Epithelial cell of prostate (primary cell): ENCODE results near the gene RSRP1.
A peak's percentile ranks its signal among the peaks of the same experiment; 100 is the strongest.
"Not testable (repeated sequence)": the region's sequence is repeated elsewhere in the genome, so short reads cannot be mapped to it uniquely, and the experiment has no call there.

Source experiments
- DNase-seq: peaks from one replicate; pipeline ENCODE4 v3.0.0-alpha.2; 2011; ENCODE audit warnings: low read depth, low spot score
- H3K27ac ChIP-seq: fragments of 450-650 bp; 2 replicates; pipeline ENCODE4 v1.5.1; 2017; ENCODE audit warnings: mild to moderate bottlenecking

The RSRP1 gene

DNA sequence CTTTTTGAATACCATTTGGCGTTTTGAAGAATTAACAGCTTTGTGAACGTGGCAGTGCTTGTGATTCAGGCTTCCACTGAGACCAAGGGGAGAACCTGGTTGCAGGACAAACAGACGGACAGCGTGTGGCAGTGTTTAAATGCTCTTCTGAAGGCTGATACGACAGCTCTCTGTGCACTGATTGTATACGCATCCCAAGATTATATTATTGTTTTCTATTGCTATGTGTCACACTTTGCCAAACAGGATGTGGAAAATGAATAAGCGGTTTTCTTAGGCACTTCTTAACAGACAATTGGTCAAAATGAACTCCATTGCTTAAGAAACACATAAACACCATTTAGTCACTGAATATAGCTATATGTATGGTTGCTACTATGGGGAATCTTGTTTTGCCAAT is 12.6 kb upstream of the RSRP1 start:
- H3K27ac ChIP-seq, result peak overlapping the region; percentile 44
- DNase-seq, result not testable (repeated sequence)

GRCh38 chr1:25257196-25257595 is 9.9 kb upstream of the RSRP1 start:
- no peak for DNase-seq
- peak overlapping the region; percentile 31 for H3K27ac ChIP-seq

DNA sequence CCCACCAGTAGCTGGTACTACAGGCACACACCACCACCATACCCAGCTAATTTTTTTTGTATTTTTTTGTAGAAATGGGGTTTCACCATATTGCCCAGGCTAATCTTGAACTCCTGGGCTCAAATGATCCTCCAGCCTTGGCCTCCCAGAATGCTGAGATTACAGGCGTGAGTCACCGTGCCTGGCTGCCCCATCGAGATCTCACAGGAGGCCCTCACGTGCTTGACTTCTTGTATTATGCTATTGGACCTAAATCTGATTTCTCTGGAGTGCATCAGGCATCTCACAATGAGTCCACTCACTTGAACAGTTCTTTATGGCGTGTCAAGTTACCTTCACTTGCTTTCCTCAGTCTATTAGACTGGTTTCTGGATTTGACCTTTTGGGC is 9.3 kb upstream of the RSRP1 start:
- H3K27ac ChIP-seq, result peak overlapping the region; percentile 31
- DNase-seq, result no peak

DNA sequence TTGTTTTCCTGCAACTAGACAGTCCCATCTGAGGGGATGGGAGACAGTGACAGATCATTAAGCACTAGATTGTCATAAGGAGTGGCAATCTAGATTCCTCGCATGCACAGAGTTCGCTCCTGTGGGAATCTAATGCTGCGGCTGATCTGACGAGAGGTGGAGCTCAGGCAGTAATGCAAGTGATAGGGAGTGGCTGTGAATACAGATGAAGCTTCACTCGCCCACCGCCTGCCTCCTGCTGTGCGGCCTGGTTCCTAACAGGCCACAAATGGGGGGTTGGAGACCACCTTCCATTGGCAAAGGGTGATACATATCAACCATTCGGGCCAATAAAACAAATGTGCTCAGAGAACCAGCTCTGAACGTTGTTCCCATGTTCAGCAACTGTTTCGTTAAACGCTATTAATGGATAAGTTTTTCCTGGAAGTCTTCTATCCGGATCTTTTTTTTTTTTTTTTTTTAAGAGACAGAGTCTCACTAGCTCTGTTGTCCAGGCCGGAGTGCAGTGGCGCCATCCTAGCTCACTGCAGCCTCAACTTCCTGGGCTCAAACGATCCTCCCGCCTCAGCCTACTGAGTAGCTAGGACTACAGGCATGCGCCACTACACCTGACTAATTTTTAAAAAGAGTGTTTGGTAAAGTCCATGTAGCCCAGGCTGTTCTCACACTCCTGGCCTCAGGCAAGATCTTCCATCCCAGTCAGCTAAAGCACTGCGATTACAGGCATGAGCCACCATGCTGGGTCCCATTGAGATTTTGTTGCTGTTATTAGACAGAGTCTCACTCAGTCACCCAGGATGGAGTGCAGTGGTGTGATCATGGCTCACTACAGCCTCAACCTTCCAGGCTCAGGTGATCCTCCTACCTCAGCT is 8.7 kb upstream of the RSRP1 start:
- DNase-seq, result no peak
- H3K27ac ChIP-seq, result no peak overlapping the region

GRCh38 chr1:25253911-25254310 is 6.7 kb upstream of the RSRP1 start:
- DNase-seq, result peak; percentile 51
- H3K27ac ChIP-seq, result peak overlapping the region; percentile 11

DNA sequence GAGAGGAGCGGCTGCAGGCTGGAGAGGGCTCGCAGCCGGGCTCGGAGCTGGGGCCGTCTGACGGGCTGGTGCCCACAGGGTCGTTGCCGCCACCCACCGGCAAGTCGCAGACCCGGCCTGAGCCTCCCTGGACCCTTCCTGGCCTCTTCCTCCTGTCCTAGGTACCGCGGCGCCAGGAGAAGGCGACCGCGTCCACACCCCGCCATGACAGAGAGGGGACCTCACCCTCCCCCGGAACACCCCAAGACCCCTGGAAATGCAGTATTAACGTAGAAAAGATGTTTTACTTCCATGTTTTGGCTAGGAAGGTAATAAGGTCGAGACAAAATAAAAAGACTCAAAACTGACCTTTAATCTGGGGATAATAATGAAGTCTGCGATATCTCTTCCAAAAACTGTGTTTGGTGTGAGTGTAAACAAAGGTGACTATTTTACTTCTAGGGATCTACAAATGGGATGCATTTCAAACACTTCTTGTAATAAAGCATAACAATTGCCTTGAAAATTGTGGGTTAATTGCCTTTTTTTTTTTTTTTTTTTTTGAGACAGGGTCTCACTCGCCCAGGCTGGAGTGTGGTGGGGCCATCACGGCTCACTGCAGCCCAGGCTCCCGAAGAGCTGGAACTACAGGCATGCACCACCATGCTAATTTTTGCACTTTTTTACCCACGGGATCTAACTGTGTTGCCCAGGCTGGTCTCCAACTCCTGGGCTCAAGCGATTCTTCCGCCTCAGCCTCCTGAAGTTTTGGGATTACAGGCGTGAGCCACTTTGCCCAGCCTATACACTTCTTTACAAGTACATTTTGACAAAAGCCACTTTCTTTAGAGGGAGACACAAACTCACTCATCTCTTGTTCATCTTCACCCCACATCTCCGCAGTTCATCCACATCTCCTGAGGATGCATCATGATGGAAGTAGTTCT is 838 bp upstream of the RSRP1 start:
- DNase-seq, result no peak
- H3K27ac ChIP-seq, result peak overlapping the region; percentile 97

- no peak for DNase-seq
These were observed 642 bp downstream of the RSRP1 start for GRCh38 chr1:25246600-25247023.

DNA sequence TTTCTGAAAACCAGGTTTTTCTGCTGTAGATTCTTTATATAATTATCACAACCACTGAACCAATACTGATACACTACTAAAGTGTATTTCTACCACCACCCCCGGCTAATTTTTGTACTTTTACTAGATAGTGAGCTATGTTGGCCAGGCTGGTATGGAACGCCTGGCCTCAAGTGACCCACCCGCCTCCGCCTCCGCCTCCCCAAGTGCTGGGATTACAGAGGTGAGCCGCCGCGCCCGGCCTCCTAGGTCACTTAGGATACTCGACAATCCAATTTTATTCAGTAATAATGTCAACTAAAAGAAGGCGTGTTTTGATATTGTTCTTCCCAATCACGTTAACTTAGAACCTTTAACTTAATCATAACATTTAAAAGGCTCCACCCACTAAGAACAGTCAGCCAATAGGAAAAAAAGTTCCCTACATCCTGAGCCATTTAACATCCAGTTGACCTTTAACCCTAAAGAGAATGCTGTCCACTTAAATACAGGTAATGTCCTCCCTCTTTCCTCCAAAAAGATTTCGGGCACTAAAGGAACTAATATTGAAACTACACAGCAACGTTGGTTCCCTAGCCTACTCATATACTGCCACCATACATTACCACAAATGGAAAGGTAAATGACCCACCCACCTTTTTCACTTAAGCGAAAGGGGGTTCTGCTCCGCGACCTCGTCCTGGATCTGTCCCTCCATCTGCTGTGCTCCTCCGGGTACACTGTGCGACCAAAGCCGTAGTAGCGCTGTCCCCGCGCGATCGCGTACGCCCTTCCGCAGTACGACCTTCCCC is 1.2 kb downstream of the RSRP1 start:
- peak overlapping the region; percentile 97 for H3K27ac ChIP-seq
- DNase-seq, result no peak

More at GRCh38 chr1:25246600-25247023, 642 bp downstream of the RSRP1 start:
- peak overlapping the region; percentile 97 for H3K27ac ChIP-seq

- DNase-seq, result no peak
- peak overlapping the region; percentile 97 for H3K27ac ChIP-seq
These were observed 1.9 kb downstream of the RSRP1 start for GRCh38 chr1:25245393-25245792.

DNA sequence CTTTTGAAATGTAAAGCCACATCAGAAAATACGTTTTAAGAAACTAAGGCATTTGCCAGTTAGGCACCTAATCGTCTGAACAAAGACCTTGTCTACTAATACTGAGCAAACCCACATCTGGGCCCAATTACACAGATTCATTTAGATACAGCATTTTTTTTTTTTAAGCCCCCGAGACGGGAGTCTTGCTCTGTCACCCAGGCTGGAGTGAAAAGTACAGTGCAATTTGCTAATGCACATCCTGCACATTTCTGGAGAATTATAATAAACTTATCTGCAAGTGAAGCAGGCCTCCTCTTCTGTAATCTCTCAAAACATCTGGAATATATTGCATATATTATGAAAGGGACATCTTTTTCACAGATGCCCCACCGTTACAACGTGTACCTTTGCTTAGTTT is 3.3 kb downstream of the RSRP1 start:
- no peak for DNase-seq

DNA sequence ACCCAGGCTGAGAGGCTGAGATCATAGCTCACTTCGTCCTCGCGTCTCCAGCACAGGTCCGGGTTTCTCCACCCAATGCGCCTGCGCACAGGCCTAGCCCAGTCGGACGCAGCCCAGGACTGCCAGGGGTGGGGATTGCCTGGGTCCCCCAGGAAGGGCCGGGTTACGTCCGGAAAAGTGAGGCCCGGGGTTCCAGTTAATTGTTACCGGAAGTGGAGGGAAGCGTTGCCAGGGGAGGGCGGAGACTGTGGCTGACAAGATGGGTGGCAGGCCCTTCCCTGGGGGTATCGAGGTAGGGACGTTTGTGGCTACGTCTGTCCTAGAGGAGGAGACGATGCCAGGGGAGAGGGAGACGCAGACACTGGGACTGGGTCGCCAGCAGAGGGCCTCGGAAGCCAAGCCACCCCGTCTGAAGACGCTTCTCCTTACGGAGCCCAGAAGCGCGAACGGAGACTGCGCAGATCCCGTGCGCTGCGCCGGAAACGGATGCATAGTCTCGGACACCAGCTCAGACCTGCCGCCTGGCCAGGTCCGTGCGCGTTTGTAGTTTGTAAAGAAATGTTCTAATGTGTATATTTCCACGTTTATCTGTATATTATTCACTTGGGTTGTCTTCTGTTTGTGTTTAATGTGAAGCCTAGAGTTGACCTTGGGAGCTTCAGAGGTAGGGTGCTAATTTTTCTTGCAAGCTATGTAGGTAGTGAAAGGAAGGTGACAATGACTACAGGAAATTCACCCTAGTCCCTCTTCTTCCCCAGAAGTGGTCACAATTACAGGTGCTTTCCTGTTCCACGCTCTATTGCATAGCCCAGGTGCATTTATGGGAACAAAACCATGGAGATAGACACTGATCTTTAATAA is 7.3 kb downstream of the RSRP1 start:
- H3K27ac ChIP-seq, result peak overlapping the region; percentile 84
- peak; percentile 87 for DNase-seq

More for the DNA sequence above, 3.3 kb downstream of the RSRP1 start:
- H3K27ac ChIP-seq, result no peak overlapping the region

GRCh38 chr1:25238046-25238445 is 9.2 kb downstream of the RSRP1 start:
- no peak overlapping the region for H3K27ac ChIP-seq
- DNase-seq, result no peak

- not testable (repeated sequence) for H3K27ac ChIP-seq, DNase-seq
These were observed 11.0 kb downstream of the RSRP1 start for GRCh38 chr1:25236261-25236660.

DNA sequence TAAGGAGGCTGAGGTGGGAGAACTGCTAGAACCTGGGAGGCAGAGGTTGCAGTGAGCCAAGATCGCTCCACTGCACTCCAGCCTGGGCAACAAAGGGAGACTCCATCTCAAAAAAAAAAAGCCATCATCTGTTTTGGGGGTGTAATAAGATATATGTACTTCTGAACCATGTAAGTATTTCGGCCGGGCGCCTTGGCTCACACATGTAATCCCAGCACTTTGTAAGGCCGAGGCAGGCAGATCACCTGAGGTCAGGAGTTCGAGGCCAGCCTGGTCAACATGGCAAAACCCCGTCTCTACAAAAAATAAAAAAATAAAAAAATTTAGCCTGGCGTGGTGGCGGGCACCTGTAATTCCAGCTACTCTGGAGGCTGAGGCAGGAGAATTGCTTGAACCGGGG is 11.8 kb downstream of the RSRP1 start:
- not testable (repeated sequence) for DNase-seq, H3K27ac ChIP-seq

GRCh38 chr1:25232866-25233784 is 14.1 kb downstream of the RSRP1 start:
- peak overlapping the region; percentile 90 for H3K27ac ChIP-seq
- DNase-seq, result peak; percentile 64

DNA sequence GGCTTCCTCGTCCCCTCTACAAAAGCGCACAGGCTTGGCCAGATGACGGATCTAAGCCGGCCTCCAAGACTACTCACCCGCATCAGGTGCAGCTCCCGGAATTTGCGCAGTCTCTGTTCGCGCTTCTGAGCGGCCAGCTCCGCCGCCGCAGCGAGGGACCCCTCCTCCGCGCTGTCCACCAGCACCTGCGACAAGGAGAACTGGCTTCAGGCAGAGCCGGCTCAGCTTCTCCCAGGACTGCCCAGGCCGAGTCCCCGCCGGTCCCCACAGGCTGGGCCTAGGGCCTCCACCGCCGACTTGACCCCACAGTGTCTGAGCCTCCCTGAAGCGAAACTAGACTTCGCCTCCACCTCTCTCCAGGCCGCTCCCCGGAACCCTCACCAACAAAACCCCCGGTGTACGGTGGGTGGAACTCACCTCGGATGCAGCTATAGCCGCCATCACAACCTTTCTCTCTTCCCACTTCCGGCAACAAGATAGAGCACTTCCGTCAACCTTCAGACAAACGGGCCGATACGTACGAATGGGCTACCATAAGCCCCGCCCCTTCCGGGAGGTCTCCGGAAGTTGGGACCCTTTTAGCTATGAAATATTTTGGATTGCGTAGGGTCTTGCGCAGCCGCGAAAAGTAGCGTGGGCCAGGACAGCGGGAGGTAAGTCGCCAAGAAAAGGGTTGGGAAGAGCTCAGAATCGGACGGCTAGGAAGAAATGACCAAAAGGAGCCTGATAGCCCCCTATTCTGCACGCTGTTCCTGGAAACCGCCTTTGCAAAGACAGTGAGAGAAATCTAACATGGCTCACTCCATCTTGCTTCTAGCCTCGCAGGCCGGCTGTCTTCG is 15.0 kb downstream of the RSRP1 start, which contains the start of gene SYF2:
SYF2 (minus strand) TSS at position 476 of the 839 bp plus-strand sequence; CDS start at position 441, 35 bp downstream.
- no peak for DNase-seq

DNA sequence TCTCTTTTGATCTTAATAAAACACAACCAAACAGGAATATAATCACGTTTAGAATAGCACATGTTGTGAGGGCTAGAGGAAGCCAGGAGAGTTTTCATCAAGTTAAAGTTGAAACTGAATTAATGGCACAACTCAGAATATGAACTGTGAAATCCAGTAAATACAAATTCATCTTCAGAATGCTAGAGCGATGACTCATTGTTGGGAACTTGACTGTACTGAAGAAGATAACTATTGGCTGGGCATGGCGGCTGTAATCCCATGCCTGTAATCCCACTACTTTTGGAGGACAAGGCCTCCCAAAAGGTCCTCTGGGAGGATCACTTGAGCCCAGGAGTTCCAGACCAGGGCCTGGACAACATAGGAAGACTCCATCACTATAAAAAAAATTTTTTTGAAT is 23.8 kb downstream of the RSRP1 start:
- H3K27ac ChIP-seq, result no peak overlapping the region
- DNase-seq, result no peak

More for the DNA sequence above, 15.0 kb downstream of the RSRP1 start, which contains the start of gene SYF2:
- peak within 1 kb of the TSS; percentile 90 for H3K27ac ChIP-seq
